Measurements from ENCODE around the gene TMC1. TPM values are rescaled to one million over a fixed set of nuclear protein-coding genes. Genes with fewer than 3 reads are reported as not detected.

TMC1 gene
- total RNA-seq, 1 experiment from 2014 or later: 0.36 TPM

- Histone ChIP-seq H3K36me3 (ENCODE audit: control insufficient read depth, insufficient read depth, low read length) (no peaks in the 10 kb centered on the region), H3K4me1 (ENCODE audit: control insufficient read depth, insufficient read depth, low read length) (peaks cover 37% of the 10 kb centered on the region), H3K27me3 (ENCODE audit: control insufficient read depth, insufficient read depth, low read length) (no peaks in the 10 kb centered on the region), H3K4me3 (ENCODE audit: low read depth in 2 of 2, low read length in 2 of 2) (no peak overlapping the region), H3K27ac (ENCODE audit: low read length) (peak overlapping the region; percentile 95), H3K9me3 (ENCODE audit: control insufficient read depth, insufficient read depth, low read depth, low read length) (no peaks in the 10 kb centered on the region)
- TF ChIP-seq SIN3A (IDR thresholded peaks at IDR 0.05; ENCODE audit: borderline replicate concordance, insufficient read depth, low read depth, low read length) (no peak), CTCF (IDR thresholded peaks at IDR 0.05) (no peak), POLR2AphosphoS5 (IDR thresholded peaks at IDR 0.05; ENCODE audit: low read depth, low read length) (no peak), TCF7L2 (IDR thresholded peaks at IDR 0.05; ENCODE audit: low read depth, low read length) (no peak)
- TF ChIP-seq, protein P1, sequence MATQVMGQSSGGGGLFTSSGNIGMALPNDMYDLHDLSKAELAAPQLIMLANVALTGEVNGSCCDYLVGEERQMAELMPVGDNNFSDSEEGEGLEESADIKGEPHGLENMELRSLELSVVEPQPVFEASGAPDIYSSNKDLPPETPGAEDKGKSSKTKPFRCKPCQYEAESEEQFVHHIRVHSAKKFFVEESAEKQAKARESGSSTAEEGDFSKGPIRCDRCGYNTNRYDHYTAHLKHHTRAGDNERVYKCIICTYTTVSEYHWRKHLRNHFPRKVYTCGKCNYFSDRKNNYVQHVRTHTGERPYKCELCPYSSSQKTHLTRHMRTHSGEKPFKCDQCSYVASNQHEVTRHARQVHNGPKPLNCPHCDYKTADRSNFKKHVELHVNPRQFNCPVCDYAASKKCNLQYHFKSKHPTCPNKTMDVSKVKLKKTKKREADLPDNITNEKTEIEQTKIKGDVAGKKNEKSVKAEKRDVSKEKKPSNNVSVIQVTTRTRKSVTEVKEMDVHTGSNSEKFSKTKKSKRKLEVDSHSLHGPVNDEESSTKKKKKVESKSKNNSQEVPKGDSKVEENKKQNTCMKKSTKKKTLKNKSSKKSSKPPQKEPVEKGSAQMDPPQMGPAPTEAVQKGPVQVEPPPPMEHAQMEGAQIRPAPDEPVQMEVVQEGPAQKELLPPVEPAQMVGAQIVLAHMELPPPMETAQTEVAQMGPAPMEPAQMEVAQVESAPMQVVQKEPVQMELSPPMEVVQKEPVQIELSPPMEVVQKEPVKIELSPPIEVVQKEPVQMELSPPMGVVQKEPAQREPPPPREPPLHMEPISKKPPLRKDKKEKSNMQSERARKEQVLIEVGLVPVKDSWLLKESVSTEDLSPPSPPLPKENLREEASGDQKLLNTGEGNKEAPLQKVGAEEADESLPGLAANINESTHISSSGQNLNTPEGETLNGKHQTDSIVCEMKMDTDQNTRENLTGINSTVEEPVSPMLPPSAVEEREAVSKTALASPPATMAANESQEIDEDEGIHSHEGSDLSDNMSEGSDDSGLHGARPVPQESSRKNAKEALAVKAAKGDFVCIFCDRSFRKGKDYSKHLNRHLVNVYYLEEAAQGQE (IDR thresholded peaks at IDR 0.05; ENCODE audit: insufficient read depth in 1 of 2, low read depth in 2 of 2, low read length in 1 of 2): no peak
- ATAC-seq (no peak), DNase-seq (ENCODE audit: low read depth, low spot score) (no peak)
- in situ Hi-C loops (cut with HindIII; ENCODE audit: low pct_unique_long_range_greater_than_20kb, low sequenced_read_pairs): no loop called here
- no TSS peak for BruUV-seq (replicated peaks)
- ChIA-PET CTCF (no interaction called here), POLR2A (no interaction called here)
- intact Hi-C loops (cut with micrococcal nuclease; ENCODE audit: unreplicated experiment): no loop called here
Observed at GRCh38 chr9:72583370-72583769, 62.0 kb downstream of the TMC1 start.

DNA sequence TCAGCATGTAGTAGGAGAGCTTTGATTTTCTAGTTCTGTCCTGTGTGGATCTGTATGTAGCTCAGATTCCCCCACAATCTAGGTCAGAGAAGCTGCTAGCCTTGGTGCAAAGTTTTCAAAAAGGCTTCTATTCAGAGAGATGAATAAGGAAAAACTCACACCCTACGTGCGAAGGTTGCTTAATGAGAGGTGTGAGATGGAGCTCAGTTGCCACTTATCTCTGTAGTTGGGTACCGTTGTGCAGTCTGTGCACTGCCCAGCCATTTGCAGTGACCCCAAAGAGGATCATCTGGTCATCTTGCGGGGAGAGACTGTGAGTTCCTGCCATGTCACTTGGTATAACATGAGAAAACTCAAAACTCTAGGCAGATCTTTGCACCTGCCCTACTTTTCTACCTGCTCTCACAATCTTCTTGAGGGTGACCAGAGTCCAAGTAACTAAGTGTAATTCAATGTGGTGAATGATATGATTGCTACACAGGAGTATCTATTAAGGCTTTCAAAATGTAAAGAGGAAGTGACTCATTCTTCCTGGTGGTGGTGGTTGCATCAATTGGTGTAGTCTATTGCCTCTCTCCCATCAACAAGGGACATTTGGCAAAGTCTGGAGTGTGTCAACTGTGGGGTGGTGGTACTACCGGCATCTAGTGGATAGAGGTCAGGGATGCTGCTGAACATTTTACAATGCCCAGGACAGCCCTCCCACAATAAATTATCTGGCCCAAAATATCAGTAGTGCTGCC lies 65.2 kb downstream of the TMC1 start:
- ChIA-PET CTCF (no interaction called here), POLR2A (no interaction called here)
- ATAC-seq (peak; percentile 53; the same call in 1 of the 2 replicates), DNase-seq (ENCODE audit: low read depth, low spot score) (no peak)
- TF ChIP-seq SIN3A (IDR thresholded peaks at IDR 0.05; ENCODE audit: borderline replicate concordance, insufficient read depth, low read depth, low read length) (no peak), CTCF (IDR thresholded peaks at IDR 0.05) (no peak), POLR2AphosphoS5 (IDR thresholded peaks at IDR 0.05; ENCODE audit: low read depth, low read length) (no peak), TCF7L2 (IDR thresholded peaks at IDR 0.05; ENCODE audit: low read depth, low read length) (no peak)
- TF ChIP-seq, protein P1 (IDR thresholded peaks at IDR 0.05; ENCODE audit: insufficient read depth in 1 of 2, low read depth in 2 of 2, low read length in 1 of 2): no peak
- no peaks in the 10 kb centered on the region for H3K36me3 ChIP-seq (ENCODE audit: control insufficient read depth, insufficient read depth, low read length)
- peak overlapping the region; percentile 66; the same call in 1 of the 2 replicates for H3K27ac ChIP-seq (ENCODE audit: low read length)
- no TSS peak for BruUV-seq (replicated peaks)
- no peak overlapping the region for H3K4me3 ChIP-seq (ENCODE audit: low read depth in 2 of 2, low read length in 2 of 2)
- in situ Hi-C loops (cut with HindIII; ENCODE audit: low pct_unique_long_range_greater_than_20kb, low sequenced_read_pairs) (no loop called here), intact Hi-C loops (cut with micrococcal nuclease; ENCODE audit: unreplicated experiment) (no loop called here)
- no peaks in the 10 kb centered on the region for H3K27me3 ChIP-seq (ENCODE audit: control insufficient read depth, insufficient read depth, low read length)
- peaks cover 19% of the 10 kb centered on the region for H3K4me1 ChIP-seq (ENCODE audit: control insufficient read depth, insufficient read depth, low read length)
- H3K9me3 ChIP-seq (ENCODE audit: control insufficient read depth, insufficient read depth, low read depth, low read length): no peaks in the 10 kb centered on the region

Measured in Panc1 (cell line).